AG04449 (cell line): ENCODE results near the gene TLCD2.
"Not testable (repeated sequence)": the region's sequence is repeated elsewhere in the genome, so short reads cannot be mapped to it uniquely, and the experiment has no call there.

Experiments used
- CTCF ChIA-PET: fragments of 350-600 bp; formaldehyde crosslinking; extraction: SDS; loops from one replicate; lab custom pipeline; 2021; ENCODE audit warnings: antibody characterized with exemption; lab: Yijun Ruan, JAX
- POLR2A ChIA-PET: fragments of 400-600, 350-600 bp; formaldehyde crosslinking; extraction: SDS; loops from one replicate; lab custom pipeline; 2020; ENCODE audit warnings: antibody characterized with exemption, inconsistent platforms; lab: Yijun Ruan, JAX
- DNase-seq: peaks from one replicate; pipeline ENCODE4 v3.0.0-alpha.2; 2010; ENCODE audit warnings: low read depth, low spot score
- H3K4me3 ChIP-seq: 2 replicates; pipeline ENCODE4 v1.5.1; 2011; ENCODE audit warnings: low read depth, mild to moderate bottlenecking, control low read depth, low read length
- CTCF ChIP-seq: IDR thresholded peaks from one replicate; pipeline ENCODE4 v1.5.1; 2011; ENCODE audit warnings: mild to moderate bottlenecking, moderate library complexity, low read length, control low read depth, inconsistent platforms; ENCODE audit not compliant: insufficient read depth; ENCODE audit errors: missing control alignments

Gene TLCD2

GRCh38 chr17:1686086-1686485 is 24.1 kb downstream of the TLCD2 start:
- no peak for TF ChIP-seq CTCF
- no peak for DNase-seq
- H3K4me3 ChIP-seq: no peak overlapping the region
- POLR2A ChIA-PET: no interaction called here
- CTCF ChIA-PET: no interaction called here

DNA sequence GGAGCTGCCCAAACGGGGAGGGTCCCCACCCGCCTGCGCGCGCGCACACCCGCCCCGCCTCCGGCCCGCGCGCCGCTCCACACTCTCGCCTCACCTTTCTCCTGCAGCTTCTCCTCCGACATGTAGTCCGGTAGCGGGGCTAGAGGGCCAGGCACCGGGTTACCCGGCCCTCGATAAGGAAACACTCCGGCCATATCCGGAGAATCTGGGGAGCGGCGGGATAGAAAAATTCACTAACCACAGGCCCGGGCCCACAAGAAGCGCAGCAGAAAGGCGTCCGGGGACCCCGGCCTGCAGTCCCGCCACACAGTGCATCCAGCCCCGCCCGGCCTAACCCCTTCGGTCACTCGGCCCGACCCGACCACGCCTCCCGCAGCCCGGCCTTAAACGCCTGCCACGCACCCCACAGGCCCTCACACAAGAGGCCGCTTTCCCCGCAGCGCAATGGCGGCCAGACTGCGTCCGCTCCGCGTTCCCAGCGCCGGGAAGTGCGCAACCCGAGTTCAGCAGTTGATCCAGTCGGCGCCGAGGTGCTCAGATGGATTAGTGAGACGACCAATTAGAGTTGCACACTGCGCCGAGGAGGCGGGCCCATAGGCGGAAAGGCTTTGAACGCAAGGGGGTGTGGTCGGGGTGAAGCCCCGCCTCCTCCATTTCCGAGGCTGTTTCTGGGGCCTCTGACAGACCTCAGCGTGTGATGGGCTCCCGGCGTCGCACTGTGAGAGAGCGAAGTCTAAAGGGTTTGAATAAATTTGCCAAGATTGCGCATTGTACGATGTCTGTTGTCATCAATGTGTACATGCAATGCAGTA is 25.6 kb downstream of the TLCD2 start, which contains the start of gene PRPF8:
Gene PRPF8, minus strand, starts transcription at position 490 of the 812 bp plus-strand sequence. Its CDS starts 296 bp downstream, at position 194.
- peak; percentile 73 for DNase-seq
- POLR2A ChIA-PET: interaction anchor here (0.9 to 2.2 kb wide), 5 partner anchors 11 to 36 kb away, joined by 3 to 11 read pairs (median 6); partner anchors contain the start of gene RILP
- CTCF ChIA-PET: interaction anchor here (0.9 to 3.8 kb wide), 5 partner anchors 11 to 36 kb away, joined by 4 to 25 read pairs (median 5); no protein-coding TSS in a partner anchor
- H3K4me3 ChIP-seq: peak within 1 kb of the TSS; percentile 86
- no peak for TF ChIP-seq CTCF

DNA sequence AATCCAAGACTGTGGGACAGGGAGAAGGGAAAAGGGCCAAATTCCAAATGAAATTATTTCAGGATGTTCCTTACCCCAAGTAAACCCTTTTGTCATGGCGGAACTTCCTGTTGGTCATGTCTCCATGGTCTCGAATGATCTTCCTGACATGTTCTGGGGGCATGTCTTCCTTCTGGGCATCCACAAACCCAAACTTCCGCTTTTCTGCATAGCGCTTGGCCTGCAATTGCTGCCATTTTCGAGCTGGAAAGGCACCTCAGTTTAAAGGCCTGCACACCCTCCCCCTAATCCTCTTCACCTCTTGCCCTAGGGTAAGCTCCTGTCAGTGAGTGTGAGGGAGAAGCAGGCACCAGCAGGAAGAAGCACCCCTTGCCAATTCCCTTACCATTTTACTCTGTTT is 26.7 kb downstream of the TLCD2 start:
- TF ChIP-seq CTCF: no peak
- ChIA-PET POLR2A (interaction anchor here (1.0 to 2.2 kb wide), 4 partner anchors 10 to 34 kb away, joined by 3 to 11 read pairs (median 8); partner anchors contain the start of gene RILP), CTCF (interaction anchor here (1.0 to 3.8 kb wide), 6 partner anchors 10 to 100 kb away, joined by 4 to 25 read pairs (median 6); partner anchors contain the start of gene RILP)
- peak overlapping the region; percentile 86 for H3K4me3 ChIP-seq
- no peak for DNase-seq

GRCh38 chr17:1676401-1676800 is 33.8 kb downstream of the TLCD2 start:
- no peak overlapping the region for H3K4me3 ChIP-seq
- ChIA-PET CTCF (no interaction called here), POLR2A (no interaction called here)
- DNase-seq: no peak
- TF ChIP-seq CTCF: no peak

DNA sequence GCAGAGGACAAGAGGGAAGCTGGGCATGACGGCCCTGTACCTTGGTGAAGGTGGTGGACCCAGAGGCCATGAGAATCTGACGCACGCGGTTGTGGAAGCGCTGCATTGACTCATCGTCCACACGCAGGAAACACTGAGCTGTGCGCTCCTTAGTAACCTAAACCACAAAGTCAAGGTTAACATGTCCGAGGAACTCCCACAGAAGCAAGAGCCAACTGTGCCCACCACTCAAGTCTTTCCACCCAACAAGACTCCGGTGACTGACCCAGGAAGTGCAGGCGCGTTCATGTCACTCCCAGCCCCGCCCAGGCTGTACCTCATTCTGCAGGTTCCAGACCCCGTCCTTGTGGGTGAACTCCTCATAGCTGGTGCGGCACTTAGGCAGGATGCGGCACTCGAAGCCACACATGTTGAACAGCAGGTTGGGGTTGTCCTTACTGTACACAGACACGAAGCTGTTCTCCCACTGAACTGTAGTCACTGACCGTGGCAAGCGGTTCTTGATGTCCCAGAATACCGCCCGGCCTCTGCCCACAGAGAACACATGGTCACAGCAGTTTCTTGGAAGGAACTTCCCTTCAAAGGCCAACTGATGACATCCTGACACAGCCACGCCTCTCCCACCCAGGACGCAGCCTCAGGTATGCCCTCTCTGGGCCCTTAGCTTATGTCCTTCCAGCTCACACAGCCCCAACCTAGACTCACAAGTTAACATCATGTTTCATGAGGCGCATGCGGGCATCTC is 37.0 kb downstream of the TLCD2 start:
- TF ChIP-seq CTCF: no peak
- DNase-seq: no peak
- no peak overlapping the region for H3K4me3 ChIP-seq
- ChIA-PET CTCF (interaction anchor here (1.0 to 8.5 kb wide), 3 partner anchors 10 to 24 kb away, joined by 4 to 92 read pairs (median 29); partner anchors contain the start of genes RILP and SCARF1), POLR2A (interaction anchor here (0.6 kb wide), 1 partner anchor 11 kb away, joined by 3 read pairs; no protein-coding TSS in a partner anchor)

DNA sequence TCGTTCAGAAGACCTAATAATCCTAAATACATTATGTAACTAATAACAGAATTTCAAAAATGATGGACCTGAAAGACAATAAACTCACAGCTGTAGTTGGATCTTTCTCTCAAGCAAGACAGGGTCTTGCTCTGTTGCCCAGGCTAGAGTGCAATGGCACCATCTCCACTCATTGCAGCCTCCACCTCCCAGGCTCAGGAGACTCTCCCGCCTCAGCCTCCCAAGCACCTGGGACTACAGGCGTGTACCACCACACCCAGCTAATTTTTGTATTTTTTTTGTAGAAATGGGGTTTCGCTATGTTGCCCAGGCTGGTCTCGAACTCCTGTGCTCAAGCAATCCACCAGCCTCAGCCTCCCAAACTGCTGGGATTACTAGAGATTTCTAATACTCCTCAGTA is 46.2 kb downstream of the TLCD2 start:
- H3K4me3 ChIP-seq, POLR2A ChIA-PET, DNase-seq: not testable (repeated sequence)
- CTCF ChIA-PET: interaction anchor here (1.4 to 8.1 kb wide), 4 partner anchors 9 to 90 kb away, joined by 3 to 102 read pairs (median 16); partner anchors contain the start of genes RILP and SCARF1
